HCT116 (cell line): Measurements from ENCODE around the gene SLC38A8. TPM values are rescaled to one million over a fixed set of nuclear protein-coding genes. Genes with fewer than 3 reads are reported as not detected.

Experiments used
- ATAC-seq: fragments of 200-7000 bp; cut with Tn5 transposase; 2 replicates; pipeline ENCODE4 v1.9.1; 2020; ENCODE audit warnings: mild to moderate bottlenecking, moderate library complexity
- BruUV-seq: library from RNA; stranded (reverse); fragments of 400-500 nt; replicated peaks from 2 replicates; lab custom pipeline; 2021; lab: Mats Ljungman, UMichigan
- CTCF ChIA-PET: fragments of 300-600 bp; sonication (Branson Sonifier 250); formaldehyde crosslinking; loops from one replicate; lab custom pipeline; 2021; ENCODE audit warnings: antibody characterized with exemption; lab: Charles Lee
- POLR2A ChIA-PET: fragments of 300-600, 350-600 bp; sonication (Branson Sonifier 250); formaldehyde crosslinking; loops from one replicate; lab custom pipeline; 2021; ENCODE audit warnings: antibody characterized with exemption; lab: Charles Lee
- RAD21 ChIA-PET, 2 experiments: fragments of 300-600 bp; sonication (Branson Sonifier 250); formaldehyde crosslinking; loops; one replicate each; lab custom pipeline; 2023; ENCODE audit warnings: low total read pairs in 2 of 2; ENCODE audit not compliant: uncharacterized antibody in 2 of 2, unreplicated experiment in 2 of 2, low non-redundant PET in 1 of 2; lab: Charles Lee
- DNase-seq: peaks from one replicate; pipeline ENCODE4 v3.0.0-alpha.2; 2010; ENCODE audit warnings: low read depth, low spot score
- H2AFZ ChIP-seq: fragments of 200-600 bp; shearing (Covaris generic), sonication (generic); 2 replicates; pipeline ENCODE4 v1.6.1; 2017; ENCODE audit warnings: low read depth, mixed run types, mixed read lengths, antibody characterized with exemption, low read length; ENCODE audit not compliant: poor library complexity, severe bottlenecking
- H3K27ac ChIP-seq: 2 replicates; pipeline ENCODE4 v1.5.1; 2012; ENCODE audit warnings: low read depth, low read length
- H3K27me3 ChIP-seq: fragments of 200-600 bp; sonication (generic); 2 replicates; pipeline ENCODE4 v1.6.1; 2016; ENCODE audit warnings: mixed run types, low read length, mixed read lengths; ENCODE audit not compliant: insufficient read depth
- H3K36me3 ChIP-seq, 2 experiments: fragments of 200-500 bp in 1 of 2; fragments of 200-600 bp in 1 of 2; sonication (Bioruptor generic) in 1 of 2; sonication (generic) in 1 of 2; 2 replicates each; pipeline versions ENCODE4 v1.5.1 to v1.6.1; 2014 to 2016; ENCODE audit warnings: low read length in 2 of 2, inconsistent platforms in 1 of 2, mixed read lengths in 1 of 2, mixed run types in 1 of 2; ENCODE audit not compliant: insufficient read depth in 2 of 2, control insufficient read depth in 1 of 2
- H3K4me1 ChIP-seq, 2 experiments: fragments of 200-600 bp in 1 of 2; sonication (generic) in 1 of 2; 2 replicates each; pipeline versions ENCODE4 v1.5.1 to v1.6.1; 2012 to 2017; ENCODE audit warnings: low read length in 2 of 2, inconsistent platforms in 1 of 2, mild to moderate bottlenecking in 1 of 2, mixed read lengths in 1 of 2, mixed run types in 1 of 2, moderate library complexity in 1 of 2; ENCODE audit not compliant: insufficient read depth in 2 of 2, control insufficient read depth in 1 of 2
- H3K4me2 ChIP-seq: fragments of 200-600 bp; sonication (generic); 2 replicates; pipeline ENCODE4 v1.6.1; 2017; ENCODE audit warnings: mixed run types, low read length, mixed read lengths
- H3K4me3 ChIP-seq, 2 experiments: fragments of 200-600 bp in 1 of 2; sonication (generic) in 1 of 2; replicated peaks in 1 of 2; 2 replicates each; pipeline ENCODE4 v1.5.1; 2011 to 2016; ENCODE audit warnings: low read length in 2 of 2, control low read depth in 1 of 2, low read depth in 1 of 2, mild to moderate bottlenecking in 1 of 2, mixed read lengths in 1 of 2, mixed run types in 1 of 2
- H3K79me2 ChIP-seq: fragments of 200-600 bp; sonication (generic); 2 replicates; pipeline ENCODE4 v1.6.1; 2017; ENCODE audit warnings: mild to moderate bottlenecking, mixed run types, low read length, moderate library complexity, mixed read lengths; ENCODE audit not compliant: insufficient read depth
- H3K9ac ChIP-seq: fragments of 200-600 bp; sonication (generic); 2 replicates; pipeline ENCODE4 v1.6.1; 2016; ENCODE audit warnings: low read length, mixed read lengths
- H3K9me2 ChIP-seq: fragments of 200-600 bp; sonication (generic), shearing (Covaris generic); 2 replicates; pipeline ENCODE4 v1.6.1; 2017; ENCODE audit warnings: mixed run types, mild to moderate bottlenecking, moderate library complexity; ENCODE audit not compliant: insufficient read depth
- H3K9me3 ChIP-seq, 2 experiments: fragments of 200-500 bp in 1 of 2; fragments of 200-600 bp in 1 of 2; sonication (Bioruptor generic) in 1 of 2; sonication (generic) in 1 of 2; 2 replicates each; pipeline ENCODE4 v1.6.1; 2014 to 2017; ENCODE audit warnings: low read length in 2 of 2, mixed read lengths in 2 of 2, inconsistent platforms in 1 of 2, low read depth in 1 of 2, mild to moderate bottlenecking in 1 of 2, mixed run types in 1 of 2, moderate library complexity in 1 of 2; ENCODE audit not compliant: control insufficient read depth in 1 of 2, insufficient read depth in 1 of 2
- H4K20me1 ChIP-seq: fragments of 200-600 bp; sonication (generic), shearing (Covaris generic); 2 replicates; pipeline ENCODE4 v1.6.1; 2017; ENCODE audit warnings: mixed run types, mild to moderate bottlenecking, moderate library complexity; ENCODE audit not compliant: insufficient read depth
- ELF1 ChIP-seq: IDR thresholded peaks from 2 replicates; pipeline ENCODE4 v1.6.1; 2012; ENCODE audit warnings: low read depth, borderline replicate concordance
- EZH2 ChIP-seq: fragments of 200-600 bp; sonication (generic); IDR thresholded peaks from 2 replicates; pipeline ENCODE4 v1.6.1; 2017; ENCODE audit warnings: antibody characterized with exemption, mixed run types
- EZH2phosphoT487 ChIP-seq: fragments of 200-600 bp; IDR thresholded peaks from 2 replicates; pipeline ENCODE4 v1.6.1; 2018; ENCODE audit warnings: antibody characterized with exemption, borderline replicate concordance
- JUND ChIP-seq: IDR thresholded peaks from 2 replicates; pipeline ENCODE4 v1.6.1; 2012
- MAX ChIP-seq: IDR thresholded peaks from 2 replicates; pipeline ENCODE4 v1.6.1; 2012
- POLR2AphosphoS5 ChIP-seq: IDR thresholded peaks from 2 replicates; pipeline ENCODE4 v1.6.1; 2011; ENCODE audit warnings: mild to moderate bottlenecking, low read depth, low read length, moderate library complexity
- RAD21 ChIP-seq: IDR thresholded peaks from 2 replicates; pipeline ENCODE4 v1.6.1; 2012; ENCODE audit warnings: low read depth, mild to moderate bottlenecking
- SP1 ChIP-seq: IDR thresholded peaks from 2 replicates; pipeline ENCODE4 v1.6.1; 2012; ENCODE audit warnings: low read depth
- SRF ChIP-seq: IDR thresholded peaks from 2 replicates; pipeline ENCODE4 v1.6.1; 2012; ENCODE audit warnings: low read depth
- YY1 ChIP-seq: IDR thresholded peaks from 2 replicates; pipeline ENCODE4 v1.6.1; 2011; ENCODE audit warnings: low read length, low read depth, moderate library complexity, mild to moderate bottlenecking; ENCODE audit not compliant: insufficient replicate concordance; ENCODE audit errors: extremely low read depth
- ZBTB33 ChIP-seq: IDR thresholded peaks from 2 replicates; pipeline ENCODE4 v1.6.1; 2011; ENCODE audit warnings: mild to moderate bottlenecking, low read length, moderate library complexity; ENCODE audit not compliant: insufficient replicate concordance; ENCODE audit errors: extremely low read depth
- intact Hi-C: fragments of 100-400 bp; cut with micrococcal nuclease; formaldehyde crosslinking; loops from 2 replicates; pipeline ENCODE4 v1.10.0; 2022
- total RNA-seq: library from RNA; stranded (reverse); gene quantifications from one replicate; pipeline ENCODE4 v1.2.1, GENCODE V29; 2021; ENCODE audit not compliant: unreplicated experiment
- TF ChIP-seq, protein P1 (sequence below): IDR thresholded peaks from 2 replicates; pipeline ENCODE4 v1.6.1; 2012

SLC38A8 gene
- total RNA-seq, 1 experiment from 2014 or later = not detected

- POLR2A ChIA-PET = interaction anchor here (0.6 to 1.7 kb wide), 11 partner anchors 8 to 178 kb away, joined by 3 to 10 read pairs (median 4); partner anchors contain the start of gene OSGIN1
- Histone ChIP-seq H3K27ac (peak overlapping the region; percentile 45), H4K20me1 (no peaks in the 10 kb centered on the region), H3K9me3 (peaks cover 0 to under 1% of the 10 kb centered on the region in 2 experiments; a peak in 1 of 4 replicates), H3K79me2 (no peaks in the 10 kb centered on the region), H3K4me3 (no peak overlapping the region), H3K4me2 (peak overlapping the region; percentile 56), H3K9me2 (no peaks in the 10 kb centered on the region), H3K36me3 (no peaks in the 10 kb centered on the region), H3K27me3 (no peaks in the 10 kb centered on the region), H3K4me1 (peaks cover 11 to 21% of the 10 kb centered on the region in 2 experiments), H3K9ac (no peak overlapping the region), H2AFZ (no peak overlapping the region)
- ATAC-seq (peak; percentile 87), DNase-seq (peak; percentile 100)
- CTCF ChIA-PET = interaction anchor here (0.8 to 1.7 kb wide), 18 partner anchors 9 to 712 kb away, joined by 3 to 15 read pairs (median 3); partner anchors contain the start of genes MBTPS1, OSGIN1, SLC38A8 and TAF1C
- no TSS peak for BruUV-seq
- intact Hi-C loops = no loop called here
- TF ChIP-seq SRF (no peak; the same call in 1 of the 2 replicates), POLR2AphosphoS5 (peak; percentile 65), ZBTB33 (no peak), YY1 (peak; percentile 49), MAX (peak; percentile 84), EZH2phosphoT487 (no peak), EZH2 (no peak), SP1 (peak; percentile 54), RAD21 (no peak), ELF1 (no peak), JUND (no peak)
- TF ChIP-seq, protein P1, sequence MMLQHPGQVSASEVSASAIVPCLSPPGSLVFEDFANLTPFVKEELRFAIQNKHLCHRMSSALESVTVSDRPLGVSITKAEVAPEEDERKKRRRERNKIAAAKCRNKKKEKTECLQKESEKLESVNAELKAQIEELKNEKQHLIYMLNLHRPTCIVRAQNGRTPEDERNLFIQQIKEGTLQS = no peak
- RAD21 ChIA-PET = interaction anchor here (0.5 to 1.1 kb wide), 4 partner anchors 44 to 605 kb away, joined by 3 to 5 read pairs (median 4); no protein-coding TSS in a partner anchor
Observed at GRCh38 chr16:84013787-84014569, 28.6 kb downstream of the SLC38A8 start.
